ENCODE measurements around the gene ZC3H7A.

DNA sequence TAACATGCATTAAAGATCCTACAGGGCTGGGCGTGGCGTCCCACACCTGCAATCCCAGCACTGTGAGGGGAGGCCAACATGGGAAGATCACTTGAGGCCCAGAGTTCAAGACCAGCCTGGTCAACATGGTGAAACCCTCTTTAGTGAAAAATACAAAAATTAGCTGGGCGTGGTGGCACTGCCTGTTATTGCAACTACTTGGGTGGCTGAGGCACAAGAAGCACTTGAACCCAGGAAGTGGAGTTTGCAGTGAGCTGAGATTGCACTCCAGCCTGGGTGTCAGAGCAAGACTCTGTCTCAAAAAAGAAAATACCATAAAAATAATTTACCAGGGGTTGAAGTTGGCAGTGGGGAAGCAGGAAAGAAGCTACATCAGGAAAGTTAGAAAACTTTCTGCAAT is 67.3 kb downstream of the ZC3H7A start:
- TF ChIP-seq EZH2 (IDR thresholded peaks at IDR 0.05; ENCODE audit: borderline replicate concordance, low read depth, low read length, poor library complexity, severe bottlenecking) = no peak
- TF ChIP-seq, protein P1, sequence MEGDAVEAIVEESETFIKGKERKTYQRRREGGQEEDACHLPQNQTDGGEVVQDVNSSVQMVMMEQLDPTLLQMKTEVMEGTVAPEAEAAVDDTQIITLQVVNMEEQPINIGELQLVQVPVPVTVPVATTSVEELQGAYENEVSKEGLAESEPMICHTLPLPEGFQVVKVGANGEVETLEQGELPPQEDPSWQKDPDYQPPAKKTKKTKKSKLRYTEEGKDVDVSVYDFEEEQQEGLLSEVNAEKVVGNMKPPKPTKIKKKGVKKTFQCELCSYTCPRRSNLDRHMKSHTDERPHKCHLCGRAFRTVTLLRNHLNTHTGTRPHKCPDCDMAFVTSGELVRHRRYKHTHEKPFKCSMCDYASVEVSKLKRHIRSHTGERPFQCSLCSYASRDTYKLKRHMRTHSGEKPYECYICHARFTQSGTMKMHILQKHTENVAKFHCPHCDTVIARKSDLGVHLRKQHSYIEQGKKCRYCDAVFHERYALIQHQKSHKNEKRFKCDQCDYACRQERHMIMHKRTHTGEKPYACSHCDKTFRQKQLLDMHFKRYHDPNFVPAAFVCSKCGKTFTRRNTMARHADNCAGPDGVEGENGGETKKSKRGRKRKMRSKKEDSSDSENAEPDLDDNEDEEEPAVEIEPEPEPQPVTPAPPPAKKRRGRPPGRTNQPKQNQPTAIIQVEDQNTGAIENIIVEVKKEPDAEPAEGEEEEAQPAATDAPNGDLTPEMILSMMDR (conservative IDR thresholded peaks at IDR 0.05; ENCODE audit: low read depth, low read length) = no peak
